Neural cell (in vitro differentiated cells): ENCODE data around the gene ASNS. TPM values are rescaled to one million over a fixed set of nuclear protein-coding genes. Genes with fewer than 3 reads are reported as not detected.

ENCODE experiments used
- H2AFZ ChIP-seq: fragments of 200-600, 300-800 bp; sonication (generic), shearing (Covaris generic); 2 replicates; pipeline ENCODE4 v1.6.0; 2014; ENCODE audit warnings: low read depth, mild to moderate bottlenecking, antibody characterized with exemption, low read length, moderate library complexity
- H3F3A ChIP-seq: fragments of 200-600 bp; shearing (Covaris generic); 2 replicates; pipeline ENCODE4 v1.6.1; 2016; ENCODE audit warnings: mild to moderate bottlenecking, moderate library complexity, mixed read lengths, antibody characterized with exemption, low read length; ENCODE audit not compliant: insufficient read depth, poor library complexity, severe bottlenecking
- H3K27ac ChIP-seq: fragments of 200-600, 300-800 bp; sonication (generic), shearing (Covaris generic); 2 replicates; pipeline ENCODE4 v1.5.1; 2014; ENCODE audit warnings: mild to moderate bottlenecking, low read length, moderate library complexity
- H3K27me3 ChIP-seq: fragments of 300-800, 200-600 bp; sonication (generic), shearing (Covaris generic); 2 replicates; pipeline ENCODE4 v1.6.0; 2014; ENCODE audit warnings: mild to moderate bottlenecking, low read depth, low read length, moderate library complexity; ENCODE audit not compliant: insufficient read depth
- H3K36me3 ChIP-seq: fragments of 300-800, 200-600 bp; sonication (generic), shearing (Covaris generic); 2 replicates; pipeline ENCODE4 v1.5.1; 2014; ENCODE audit warnings: mild to moderate bottlenecking, antibody characterized with exemption, low read length, moderate library complexity; ENCODE audit not compliant: insufficient read depth
- H3K4me2 ChIP-seq: fragments of 300-800, 200-600 bp; sonication (generic), shearing (Covaris generic); 2 replicates; pipeline ENCODE4 v1.6.0; 2014; ENCODE audit warnings: mild to moderate bottlenecking, low read length
- H3K4me3 ChIP-seq: fragments of 300-800, 200-600 bp; sonication (generic), shearing (Covaris generic); 2 replicates; pipeline ENCODE4 v1.5.1; 2014; ENCODE audit warnings: mild to moderate bottlenecking, low read length, moderate library complexity
- H3K79me2 ChIP-seq: fragments of 200-600 bp; shearing (Covaris generic); replicated peaks from 2 replicates; pipeline ENCODE4 v1.6.0; 2014; ENCODE audit warnings: mild to moderate bottlenecking, low read length, moderate library complexity; ENCODE audit not compliant: insufficient read depth
- H3K9ac ChIP-seq: fragments of 300-800, 200-600 bp; sonication (generic), shearing (Covaris generic); 2 replicates; pipeline ENCODE4 v1.6.1; 2016; ENCODE audit warnings: mild to moderate bottlenecking, low read length, mixed read lengths
- H3K9me2 ChIP-seq: fragments of 200-600 bp; shearing (Covaris generic); 2 replicates; pipeline ENCODE4 v1.6.1; 2016; ENCODE audit warnings: mild to moderate bottlenecking, low read length, mixed read lengths; ENCODE audit not compliant: insufficient read depth
- H3K9me3 ChIP-seq: fragments of 200-600, 300-800 bp; sonication (generic), shearing (Covaris generic); 2 replicates; pipeline ENCODE4 v1.6.1; 2016; ENCODE audit warnings: mild to moderate bottlenecking, mixed run types, low read length, moderate library complexity, mixed read lengths
- H4K20me1 ChIP-seq: fragments of 200-600 bp; shearing (Covaris generic); 2 replicates; pipeline ENCODE4 v1.6.1; 2016; ENCODE audit warnings: mild to moderate bottlenecking, mixed run types; ENCODE audit not compliant: insufficient read depth
- EP300 ChIP-seq: fragments of 450-650 bp; conservative IDR thresholded peaks from 2 replicates; pipeline ENCODE4 v1.6.1; 2014; ENCODE audit warnings: antibody characterized with exemption, mild to moderate bottlenecking, moderate library complexity; ENCODE audit not compliant: poor library complexity, severe bottlenecking
- EZH2 ChIP-seq: fragments of 200-600, 300-800 bp; shearing (Covaris generic), sonication (generic); IDR thresholded peaks from 2 replicates; pipeline ENCODE4 v1.6.1; 2014; ENCODE audit warnings: antibody characterized with exemption, low read length, borderline replicate concordance, mild to moderate bottlenecking; ENCODE audit not compliant: insufficient read depth, poor library complexity, severe bottlenecking
- MXI1 ChIP-seq: fragments of 450-650 bp; conservative IDR thresholded peaks from 2 replicates; pipeline ENCODE4 v1.6.1; 2014; ENCODE audit warnings: antibody characterized with exemption, mild to moderate bottlenecking; ENCODE audit not compliant: poor library complexity, severe bottlenecking
- POLR2AphosphoS5 ChIP-seq: IDR thresholded peaks from 2 replicates; pipeline ENCODE4 v1.6.1; 2012
- RAD21 ChIP-seq: fragments of 450-650 bp; conservative IDR thresholded peaks from 2 replicates; pipeline ENCODE4 v1.6.1; 2014; ENCODE audit warnings: antibody characterized with exemption, mild to moderate bottlenecking, moderate library complexity
- SMC3 ChIP-seq: fragments of 450-650 bp; conservative IDR thresholded peaks from 2 replicates; pipeline ENCODE4 v1.6.1; 2014; ENCODE audit warnings: antibody characterized with exemption, mild to moderate bottlenecking, moderate library complexity; ENCODE audit not compliant: poor library complexity
- TAF1 ChIP-seq: IDR thresholded peaks from 2 replicates; pipeline ENCODE4 v1.6.1; 2012; ENCODE audit warnings: low read depth
- polyA plus RNA-seq: library from polyadenylated mRNA; depleted of rRNA; stranded (reverse); fragments of >200 nt; gene quantifications from 2 replicates; pipeline ENCODE4 v1.2.3, GENCODE V29; 2014
- TF ChIP-seq, protein P1 (sequence below): fragments of 450-650 bp; IDR thresholded peaks from 2 replicates; pipeline ENCODE4 v1.5.1; 2014; ENCODE audit warnings: antibody characterized with exemption, mild to moderate bottlenecking, moderate library complexity; ENCODE audit not compliant: poor library complexity, severe bottlenecking
- TF ChIP-seq, protein P2 (sequence below): IDR thresholded peaks from 2 replicates; pipeline ENCODE4 v1.6.1; 2012; ENCODE audit warnings: borderline replicate concordance

The ASNS gene
- polyA plus RNA-seq, 1 donor from 2014 or later = 176 TPM

DNA sequence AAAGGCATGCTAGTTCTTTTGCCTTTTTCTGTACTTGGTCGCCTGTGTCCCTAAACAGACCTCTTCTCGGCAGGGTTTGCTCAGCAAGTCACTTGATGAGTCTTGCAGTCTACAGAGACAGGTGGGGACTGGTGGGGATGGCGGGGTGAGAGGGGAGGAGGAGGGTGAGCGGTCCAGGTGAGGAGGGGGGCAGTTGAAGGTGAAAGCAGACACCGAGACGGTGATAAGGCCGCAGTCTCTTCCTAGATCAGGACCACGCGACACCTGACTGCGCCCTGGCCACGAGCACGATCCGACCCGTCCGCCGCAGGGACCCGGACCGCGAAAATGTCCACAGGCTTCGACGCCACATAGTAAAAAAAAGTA lies 566 bp downstream of the ASNS start:
- H3K4me3 ChIP-seq = peak overlapping the region; percentile 81
- peak overlapping the region; percentile 89 for H3K9ac ChIP-seq
- H3F3A ChIP-seq = no peaks in the 10 kb centered on the region
- no peaks in the 10 kb centered on the region for H3K9me3 ChIP-seq
- no peaks in the 10 kb centered on the region for H3K9me2 ChIP-seq
- H3K27me3 ChIP-seq = no peaks in the 10 kb centered on the region
- no peaks in the 10 kb centered on the region for H3K36me3 ChIP-seq
- H3K79me2 ChIP-seq = peaks cover 22% of the 10 kb centered on the region
- peak overlapping the region; percentile 49 for H3K4me2 ChIP-seq
- TF ChIP-seq POLR2AphosphoS5 (no peak), MXI1 (no peak), EP300 (no peak), SMC3 (no peak)
- TF ChIP-seq, protein P1, sequence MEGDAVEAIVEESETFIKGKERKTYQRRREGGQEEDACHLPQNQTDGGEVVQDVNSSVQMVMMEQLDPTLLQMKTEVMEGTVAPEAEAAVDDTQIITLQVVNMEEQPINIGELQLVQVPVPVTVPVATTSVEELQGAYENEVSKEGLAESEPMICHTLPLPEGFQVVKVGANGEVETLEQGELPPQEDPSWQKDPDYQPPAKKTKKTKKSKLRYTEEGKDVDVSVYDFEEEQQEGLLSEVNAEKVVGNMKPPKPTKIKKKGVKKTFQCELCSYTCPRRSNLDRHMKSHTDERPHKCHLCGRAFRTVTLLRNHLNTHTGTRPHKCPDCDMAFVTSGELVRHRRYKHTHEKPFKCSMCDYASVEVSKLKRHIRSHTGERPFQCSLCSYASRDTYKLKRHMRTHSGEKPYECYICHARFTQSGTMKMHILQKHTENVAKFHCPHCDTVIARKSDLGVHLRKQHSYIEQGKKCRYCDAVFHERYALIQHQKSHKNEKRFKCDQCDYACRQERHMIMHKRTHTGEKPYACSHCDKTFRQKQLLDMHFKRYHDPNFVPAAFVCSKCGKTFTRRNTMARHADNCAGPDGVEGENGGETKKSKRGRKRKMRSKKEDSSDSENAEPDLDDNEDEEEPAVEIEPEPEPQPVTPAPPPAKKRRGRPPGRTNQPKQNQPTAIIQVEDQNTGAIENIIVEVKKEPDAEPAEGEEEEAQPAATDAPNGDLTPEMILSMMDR = no peak
- TF ChIP-seq, protein P2, sequence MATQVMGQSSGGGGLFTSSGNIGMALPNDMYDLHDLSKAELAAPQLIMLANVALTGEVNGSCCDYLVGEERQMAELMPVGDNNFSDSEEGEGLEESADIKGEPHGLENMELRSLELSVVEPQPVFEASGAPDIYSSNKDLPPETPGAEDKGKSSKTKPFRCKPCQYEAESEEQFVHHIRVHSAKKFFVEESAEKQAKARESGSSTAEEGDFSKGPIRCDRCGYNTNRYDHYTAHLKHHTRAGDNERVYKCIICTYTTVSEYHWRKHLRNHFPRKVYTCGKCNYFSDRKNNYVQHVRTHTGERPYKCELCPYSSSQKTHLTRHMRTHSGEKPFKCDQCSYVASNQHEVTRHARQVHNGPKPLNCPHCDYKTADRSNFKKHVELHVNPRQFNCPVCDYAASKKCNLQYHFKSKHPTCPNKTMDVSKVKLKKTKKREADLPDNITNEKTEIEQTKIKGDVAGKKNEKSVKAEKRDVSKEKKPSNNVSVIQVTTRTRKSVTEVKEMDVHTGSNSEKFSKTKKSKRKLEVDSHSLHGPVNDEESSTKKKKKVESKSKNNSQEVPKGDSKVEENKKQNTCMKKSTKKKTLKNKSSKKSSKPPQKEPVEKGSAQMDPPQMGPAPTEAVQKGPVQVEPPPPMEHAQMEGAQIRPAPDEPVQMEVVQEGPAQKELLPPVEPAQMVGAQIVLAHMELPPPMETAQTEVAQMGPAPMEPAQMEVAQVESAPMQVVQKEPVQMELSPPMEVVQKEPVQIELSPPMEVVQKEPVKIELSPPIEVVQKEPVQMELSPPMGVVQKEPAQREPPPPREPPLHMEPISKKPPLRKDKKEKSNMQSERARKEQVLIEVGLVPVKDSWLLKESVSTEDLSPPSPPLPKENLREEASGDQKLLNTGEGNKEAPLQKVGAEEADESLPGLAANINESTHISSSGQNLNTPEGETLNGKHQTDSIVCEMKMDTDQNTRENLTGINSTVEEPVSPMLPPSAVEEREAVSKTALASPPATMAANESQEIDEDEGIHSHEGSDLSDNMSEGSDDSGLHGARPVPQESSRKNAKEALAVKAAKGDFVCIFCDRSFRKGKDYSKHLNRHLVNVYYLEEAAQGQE = no peak
- peak overlapping the region; percentile 89 for H2AFZ ChIP-seq
- H3K27ac ChIP-seq = peak overlapping the region; percentile 91
- no peaks in the 10 kb centered on the region for H4K20me1 ChIP-seq

DNA sequence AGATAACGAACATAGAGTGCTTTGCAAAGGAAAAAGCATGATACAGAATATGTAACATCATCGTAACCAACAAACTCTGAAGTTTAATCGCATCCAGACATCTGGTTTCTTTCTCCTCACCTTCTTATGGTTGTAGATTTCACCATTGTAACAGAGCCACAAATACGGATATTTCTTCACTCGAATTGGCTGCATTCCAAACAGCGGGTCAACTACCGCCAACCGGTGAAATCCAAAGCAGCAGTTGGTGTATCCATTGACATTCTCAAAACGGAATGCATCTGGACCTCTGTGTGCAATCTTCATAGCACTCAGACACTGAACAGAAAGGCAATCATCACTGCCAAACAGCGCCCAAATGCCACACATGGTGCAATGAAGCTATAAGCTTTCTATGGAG lies 3.4 kb downstream of the ASNS start:
- Histone ChIP-seq H3K79me2 (peaks cover 22% of the 10 kb centered on the region), H3F3A (no peaks in the 10 kb centered on the region)

DNA sequence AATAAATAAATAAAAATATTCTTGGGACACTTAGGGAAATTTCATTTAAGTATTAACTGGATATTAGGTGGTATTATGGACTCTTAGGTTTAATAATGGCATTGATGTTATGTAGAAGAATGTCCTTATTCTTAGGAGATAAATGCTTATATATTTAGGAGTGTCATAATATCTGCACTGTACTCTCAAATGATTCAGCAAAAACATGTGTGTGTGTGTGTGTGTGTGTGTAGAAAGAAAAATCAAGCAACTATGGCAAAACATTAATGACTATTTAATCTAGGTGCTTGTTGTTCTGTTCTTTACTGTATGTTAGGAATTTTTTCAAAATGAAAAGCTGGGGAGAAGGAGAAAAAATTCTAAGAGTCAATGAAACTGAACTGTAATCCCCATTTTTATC lies 3.9 kb downstream of the ASNS start:
- Histone ChIP-seq H3K36me3 (no peaks in the 10 kb centered on the region), H3K4me2 (no peak overlapping the region), H3K27me3 (no peaks in the 10 kb centered on the region), H3F3A (no peaks in the 10 kb centered on the region), H3K79me2 (peaks cover 22% of the 10 kb centered on the region), H2AFZ (no peak overlapping the region), H3K9me2 (no peaks in the 10 kb centered on the region), H4K20me1 (no peaks in the 10 kb centered on the region), H3K9ac (no peak overlapping the region), H3K4me3 (no peak overlapping the region), H3K27ac (no peak overlapping the region), H3K9me3 (no peaks in the 10 kb centered on the region)
- TF ChIP-seq TAF1 (no peak), POLR2AphosphoS5 (no peak), RAD21 (no peak), SMC3 (no peak), EZH2 (no peak), EP300 (no peak), MXI1 (no peak)
- TF ChIP-seq, protein P2 = no peak
- TF ChIP-seq, protein P1 = no peak

More for the DNA sequence above, 3.4 kb downstream of the ASNS start:
- no peak overlapping the region for H2AFZ ChIP-seq
- H3K9me2 ChIP-seq = no peaks in the 10 kb centered on the region
- peak overlapping the region; percentile 81 for H3K4me3 ChIP-seq
- H4K20me1 ChIP-seq = no peaks in the 10 kb centered on the region
- no peaks in the 10 kb centered on the region for H3K9me3 ChIP-seq
- no peak overlapping the region for H3K9ac ChIP-seq
- H3K27ac ChIP-seq = no peak overlapping the region
- no peaks in the 10 kb centered on the region for H3K27me3 ChIP-seq
- no peak overlapping the region for H3K4me2 ChIP-seq
- H3K36me3 ChIP-seq = no peaks in the 10 kb centered on the region
- no peak for TF ChIP-seq MXI1
- no peak for TF ChIP-seq EP300
